GM18907 (cell line): Measurements from ENCODE around the gene FBXL19.
"Not testable (repeated sequence)": the region's sequence is repeated elsewhere in the genome, so short reads cannot be mapped to it uniquely, and the experiment has no call there.

Experiments used
- ATAC-seq: cut with Tn5 transposase; IDR thresholded peaks from one replicate; pipeline ENCODE4 v1.9.1; 2021; ENCODE audit warnings: mild to moderate bottlenecking, moderate library complexity; ENCODE audit not compliant: unreplicated experiment

FBXL19 gene

DNA sequence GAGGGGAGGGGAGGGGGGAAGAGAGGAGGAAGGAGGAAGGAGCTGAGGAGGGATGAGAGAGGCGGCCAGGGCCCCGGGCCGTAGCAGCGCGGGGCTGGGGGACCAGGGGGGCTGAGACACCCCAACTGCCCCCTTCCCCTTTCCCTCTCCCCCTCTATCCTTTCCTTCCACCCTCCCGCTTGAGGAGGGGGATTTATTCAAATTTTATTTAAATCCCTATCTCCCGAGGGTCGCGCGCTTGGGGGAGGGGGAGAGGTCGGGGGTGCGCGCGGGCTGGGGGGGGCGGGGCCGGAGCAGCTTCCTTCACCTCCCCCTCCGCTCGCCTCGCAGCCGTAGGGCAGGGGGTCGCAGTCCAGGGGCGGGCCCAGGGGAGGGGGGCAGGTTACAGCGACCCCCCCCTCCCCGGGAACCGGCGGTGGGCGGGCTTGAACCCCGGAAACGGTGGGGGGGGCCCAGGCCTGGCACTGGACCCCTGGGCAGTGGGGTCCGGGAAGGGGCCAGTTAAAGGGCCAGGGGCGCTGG is at the start of gene FBXL19:
Gene FBXL19 (plus strand): TSS at position 19 of the 522 bp plus-strand sequence. CDS start 2,183 bp downstream, outside the sequence.
- no peak for ATAC-seq

DNA sequence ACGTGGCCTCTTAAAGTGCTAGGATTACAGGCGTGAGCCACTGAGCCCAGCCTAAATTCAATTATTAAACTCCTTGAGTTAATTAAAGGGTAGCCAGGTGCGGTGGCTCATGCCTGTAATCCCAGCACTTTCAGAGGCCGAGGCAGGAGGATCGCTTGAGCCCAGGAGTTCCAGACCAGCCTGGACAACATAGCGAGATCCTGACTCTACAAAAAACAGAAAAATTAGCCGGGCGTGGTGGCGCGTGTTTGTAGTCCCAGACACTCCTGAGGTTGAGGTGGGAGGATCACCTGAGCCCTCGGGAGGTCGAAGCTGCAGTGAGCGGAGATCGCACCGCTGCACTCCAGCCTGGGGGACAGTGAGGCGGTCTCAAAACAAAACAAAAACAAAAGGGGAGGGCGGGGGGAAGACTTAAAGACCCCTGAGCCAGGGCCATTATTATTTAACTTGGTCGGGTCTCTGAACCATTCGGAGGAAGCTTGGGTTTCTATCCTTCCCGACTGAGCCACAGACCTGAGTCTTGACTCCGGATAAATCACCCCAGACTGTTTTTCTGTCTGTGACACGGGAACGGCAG is 49.0 kb upstream of the FBXL19 start:
- ATAC-seq: no peak

- peak; percentile 87 for ATAC-seq
Measured at GRCh38 chr16:30874821-30875717, 48.3 kb upstream of the FBXL19 start.

DNA sequence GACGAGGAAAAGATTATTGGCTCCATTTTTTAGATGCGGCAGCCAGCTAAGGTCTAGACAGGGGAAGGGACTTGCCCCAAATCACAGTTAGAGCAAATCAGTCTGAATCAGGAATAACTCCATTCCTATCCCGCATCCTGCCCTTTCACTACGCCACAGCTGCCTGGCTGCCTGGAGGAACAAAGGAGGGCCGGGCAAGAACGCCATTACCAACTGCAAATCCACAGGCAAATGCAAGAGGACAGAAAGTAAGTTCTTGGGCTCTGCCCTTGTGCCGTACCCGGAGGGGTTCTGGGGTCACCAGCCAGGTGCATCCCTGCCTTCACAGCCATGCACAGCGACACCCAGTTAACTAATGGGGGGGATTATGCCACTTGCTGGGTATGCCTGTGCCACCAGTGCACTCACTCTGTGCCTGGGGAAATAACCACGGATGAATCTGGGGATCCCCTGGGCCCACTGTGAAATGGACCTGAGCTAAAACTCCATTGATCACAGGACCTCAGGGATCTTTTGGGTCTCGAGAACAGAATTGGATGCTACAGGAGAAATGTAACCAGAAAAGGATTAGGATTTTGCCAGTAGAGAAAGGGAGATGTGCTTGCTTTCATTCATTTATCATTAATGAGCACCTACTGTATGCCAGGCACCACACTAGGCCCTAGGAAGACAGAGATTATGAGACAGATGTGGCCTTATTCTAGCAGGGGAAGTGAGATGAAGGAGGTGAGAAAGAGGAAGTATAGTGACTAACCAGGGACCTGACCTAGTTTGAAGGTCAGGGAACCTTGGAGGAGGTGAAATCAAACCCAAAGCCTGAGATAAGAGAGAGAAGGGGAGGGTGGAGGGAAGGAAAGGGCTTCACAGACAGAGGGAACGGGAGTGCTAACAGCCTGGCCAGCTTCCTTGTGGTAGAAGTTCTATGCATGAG is 47.2 kb upstream of the FBXL19 start:
- no peak for ATAC-seq

GRCh38 chr16:30876867-30877266 is 46.5 kb upstream of the FBXL19 start:
- no peak for ATAC-seq

DNA sequence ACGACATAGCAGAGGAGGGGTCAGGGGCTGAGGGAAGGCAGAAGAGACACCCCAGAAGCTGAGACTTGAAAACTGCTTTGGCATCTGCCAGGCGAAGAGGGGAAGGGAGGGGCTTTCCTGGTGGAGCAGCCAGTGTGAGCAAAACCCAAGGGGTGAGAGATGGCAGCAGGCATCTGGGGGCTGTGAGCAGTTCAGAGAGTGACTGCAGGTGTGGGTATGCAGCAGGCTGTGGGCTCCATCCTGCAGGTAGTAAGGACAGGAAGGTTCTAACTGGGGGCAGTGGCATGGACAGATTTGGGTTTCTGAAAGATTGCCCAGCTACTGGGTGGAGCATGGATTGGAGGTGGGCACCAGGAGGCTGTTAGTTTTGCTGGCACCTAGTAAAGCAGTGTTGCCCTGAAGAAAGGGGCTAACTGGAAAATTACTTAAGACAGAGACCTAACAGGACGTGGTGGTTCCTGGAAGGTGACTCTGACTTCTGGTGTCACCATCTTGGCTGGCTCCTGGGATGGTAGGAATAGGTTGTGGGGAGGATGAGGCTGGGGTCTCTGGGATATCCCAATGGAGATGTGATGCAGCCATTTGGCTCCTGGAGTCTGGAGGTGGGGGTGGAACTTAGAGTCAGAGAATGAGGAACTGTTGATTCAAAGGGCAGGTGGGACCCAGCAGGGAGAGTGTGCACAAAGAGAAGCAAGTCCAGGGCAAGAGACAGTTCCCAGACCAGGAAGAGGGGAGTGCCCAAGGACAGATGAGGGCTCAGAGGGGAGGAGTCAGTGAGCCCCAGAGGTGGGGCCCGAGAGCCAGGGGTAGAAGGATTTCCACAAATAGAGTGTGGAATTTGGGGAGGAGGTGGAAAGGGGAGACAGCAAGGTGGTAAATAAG is 40.7 kb upstream of the FBXL19 start:
- ATAC-seq: no peak

- no peak for ATAC-seq
Measured at GRCh38 chr16:30884760-30885159, 38.6 kb upstream of the FBXL19 start.

DNA sequence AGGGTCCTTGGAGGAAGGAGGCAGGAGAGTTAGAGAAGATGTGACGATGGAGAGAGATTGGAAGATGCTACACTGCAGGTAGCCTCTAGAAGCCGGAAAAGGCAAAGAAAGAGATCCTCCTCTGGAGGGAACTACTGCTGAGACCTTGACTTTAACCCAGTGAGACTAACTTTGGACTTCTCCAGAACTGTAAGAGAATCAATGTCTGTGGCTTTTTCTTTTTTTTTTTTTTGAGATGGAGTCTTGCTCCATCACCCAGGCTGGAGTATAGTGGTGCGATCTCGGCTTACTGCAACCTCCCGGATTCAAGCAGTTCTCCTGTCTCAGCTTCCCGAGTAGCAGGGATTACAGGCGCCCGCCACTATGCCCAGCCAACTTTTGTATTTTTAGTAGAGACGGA is 38.2 kb upstream of the FBXL19 start:
- no peak for ATAC-seq

- no peak for ATAC-seq
Measured at GRCh38 chr16:30886145-30886544, 37.2 kb upstream of the FBXL19 start.

DNA sequence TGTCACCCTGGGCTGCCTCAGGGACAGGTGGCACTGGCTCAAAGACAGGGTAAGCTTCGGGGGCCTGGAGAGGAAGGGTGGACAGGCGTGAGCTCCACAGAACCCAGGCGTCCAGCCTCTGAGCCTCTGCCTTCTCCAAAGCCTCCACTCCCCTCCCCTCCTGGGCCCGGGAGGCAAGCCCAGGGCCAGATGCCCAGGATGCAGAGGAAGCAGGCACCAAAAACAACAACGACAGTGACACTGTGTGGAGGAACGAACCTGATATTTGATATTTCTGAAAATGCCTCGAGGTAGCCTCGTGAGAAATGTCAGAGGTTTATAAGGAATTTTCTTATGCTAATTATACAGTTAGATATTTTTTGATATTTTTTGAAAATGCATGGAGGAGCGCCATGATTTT is 35.4 kb upstream of the FBXL19 start:
- ATAC-seq: no peak

- ATAC-seq: no peak
Measured at GRCh38 chr16:30888856-30889499, 34.4 kb upstream of the FBXL19 start.

DNA sequence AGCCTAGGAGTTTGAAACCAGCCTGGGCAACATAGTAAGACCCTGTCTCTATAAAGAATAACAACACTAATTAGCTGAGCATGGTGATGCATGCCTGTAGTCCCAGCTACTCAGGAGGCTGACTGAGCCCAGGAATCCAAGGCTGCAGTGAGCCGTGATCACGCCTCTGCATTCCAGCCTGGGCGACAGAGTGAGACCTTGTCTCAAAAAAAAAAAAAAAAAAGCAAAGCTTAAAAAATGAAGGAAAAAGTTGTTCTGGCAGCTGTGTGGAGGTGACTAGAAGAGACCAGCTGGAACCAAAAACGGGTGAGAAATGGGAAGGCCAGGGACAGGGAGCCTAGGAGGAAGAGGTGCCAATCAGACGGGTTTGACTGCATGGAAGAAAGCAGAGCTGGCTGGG is 33.7 kb upstream of the FBXL19 start:
- no peak for ATAC-seq

- not testable (repeated sequence) for ATAC-seq
Measured at GRCh38 chr16:30891043-30891823, 32.1 kb upstream of the FBXL19 start.

DNA sequence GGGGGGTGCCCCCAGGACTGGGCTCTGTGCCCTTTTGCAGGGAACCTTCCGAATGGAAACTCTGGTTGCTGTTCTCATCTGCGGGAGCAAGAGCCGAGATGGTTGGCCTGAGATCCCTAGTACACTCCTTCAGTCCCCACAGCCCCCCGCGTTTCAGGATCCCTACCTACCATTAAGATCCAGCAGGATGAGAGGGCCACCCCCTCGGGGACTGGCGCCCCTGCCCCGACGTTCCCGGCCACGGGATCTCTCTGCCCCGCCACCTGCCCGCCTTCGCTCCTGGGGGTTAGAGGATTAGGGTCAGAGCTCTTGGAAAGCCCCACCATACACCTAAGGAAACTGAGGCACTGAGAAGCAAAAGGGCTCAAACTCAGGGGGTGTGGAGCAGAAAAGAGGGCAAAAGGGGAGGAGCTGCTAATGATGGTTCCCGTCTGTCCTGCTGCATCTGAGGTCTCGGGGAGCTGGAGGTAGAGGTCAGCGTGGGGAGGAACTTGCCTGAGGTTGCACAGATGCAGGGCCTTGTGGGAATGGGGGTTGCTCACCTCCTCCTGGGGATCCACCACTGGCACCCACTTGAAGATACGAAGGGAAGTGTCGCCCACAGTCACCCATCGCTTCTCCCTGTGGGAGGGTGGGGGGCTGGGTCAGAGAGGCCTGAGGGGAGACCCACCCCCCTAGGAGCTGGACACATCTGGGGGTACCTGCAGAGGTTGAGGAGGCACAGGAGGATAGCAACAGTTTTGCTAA is 30.5 kb upstream of the FBXL19 start:
- no peak for ATAC-seq

DNA sequence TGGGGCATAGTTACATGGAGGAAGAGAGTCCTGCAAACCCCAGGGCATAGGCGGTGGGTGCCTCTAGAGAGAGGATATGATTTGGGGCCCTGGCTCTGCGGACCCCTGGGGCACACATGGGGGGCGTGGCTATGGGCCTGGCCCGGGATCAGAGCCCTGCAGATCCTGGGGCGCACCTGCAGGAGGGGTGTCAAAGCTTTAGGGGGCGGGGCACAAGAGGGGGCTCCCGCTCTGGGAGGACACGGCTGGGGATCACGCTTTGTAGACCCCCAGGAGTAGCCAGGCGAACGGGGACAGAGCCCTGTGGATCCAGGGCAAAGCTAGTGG is 30.0 kb upstream of the FBXL19 start:
- ATAC-seq: peak; percentile 11

GRCh38 chr16:30893744-30894539 is 29.4 kb upstream of the FBXL19 start, which contains the start of gene BCL7C:
Gene BCL7C, minus strand, starts transcription at chr16:30894077. Its CDS starts 133 bp downstream, at chr16:30893944.
- peak; percentile 66 for ATAC-seq
